HCT116 (cell line): ENCODE results near the gene POU2F3.

Source experiments
- EGR1 ChIP-seq: IDR thresholded peaks from 2 replicates; pipeline ENCODE4 v1.6.1; 2012; ENCODE audit warnings: low read depth
- EZH2 ChIP-seq: fragments of 200-600 bp; sonication (generic); IDR thresholded peaks from 2 replicates; pipeline ENCODE4 v1.6.1; 2017; ENCODE audit warnings: antibody characterized with exemption, mixed run types
- EZH2phosphoT487 ChIP-seq: fragments of 200-600 bp; IDR thresholded peaks from 2 replicates; pipeline ENCODE4 v1.6.1; 2018; ENCODE audit warnings: antibody characterized with exemption, borderline replicate concordance
- POLR2A ChIP-seq: IDR thresholded peaks from 2 replicates; pipeline ENCODE4 v1.7.0; 2011; ENCODE audit warnings: borderline replicate concordance; ENCODE audit not compliant: insufficient read depth, insufficient read length; ENCODE audit errors: extremely low read depth
- POLR2AphosphoS5 ChIP-seq: IDR thresholded peaks from 2 replicates; pipeline ENCODE4 v1.6.1; 2011; ENCODE audit warnings: mild to moderate bottlenecking, low read depth, low read length, moderate library complexity
- RAD21 ChIP-seq: IDR thresholded peaks from 2 replicates; pipeline ENCODE4 v1.6.1; 2012; ENCODE audit warnings: low read depth, mild to moderate bottlenecking
- SP1 ChIP-seq: IDR thresholded peaks from 2 replicates; pipeline ENCODE4 v1.6.1; 2012; ENCODE audit warnings: low read depth
- SRF ChIP-seq: IDR thresholded peaks from 2 replicates; pipeline ENCODE4 v1.6.1; 2012; ENCODE audit warnings: low read depth
- YY1 ChIP-seq: IDR thresholded peaks from 2 replicates; pipeline ENCODE4 v1.6.1; 2011; ENCODE audit warnings: low read length, low read depth, moderate library complexity, mild to moderate bottlenecking; ENCODE audit not compliant: insufficient replicate concordance; ENCODE audit errors: extremely low read depth
- ZNF274 ChIP-seq: fragments of 200-500 bp; sonication (Bioruptor generic); IDR thresholded peaks from 2 replicates; pipeline ENCODE4 v1.6.1; 2014; ENCODE audit warnings: mild to moderate bottlenecking, low read depth, low read length, inconsistent platforms
- TF ChIP-seq, protein P1 (sequence below), 3 experiments: fragments of 200-600 bp in 1 of 3; sonication (generic) in 1 of 3; IDR thresholded peaks in 2 of 3; conservative IDR thresholded peaks in 1 of 3; 2 replicates each; pipeline ENCODE4 v1.5.1; 2012 to 2017; ENCODE audit warnings: low read depth in 2 of 3, low read length in 2 of 3, antibody characterized with exemption in 1 of 3, borderline replicate concordance in 1 of 3, control low read depth in 1 of 3, mild to moderate bottlenecking in 1 of 3, mixed read lengths in 1 of 3, mixed run types in 1 of 3, moderate library complexity in 1 of 3; ENCODE audit not compliant: insufficient read depth in 1 of 3
- TF ChIP-seq, protein P2 (sequence below): IDR thresholded peaks from 2 replicates; pipeline ENCODE4 v1.6.1; 2012
- TF ChIP-seq, protein P3 (sequence below): IDR thresholded peaks from 2 replicates; pipeline ENCODE4 v1.6.1; 2012; ENCODE audit warnings: low read depth
- TF ChIP-seq, protein P4 (sequence below): IDR thresholded peaks from 2 replicates; pipeline ENCODE4 v1.6.1; 2012

DNA sequence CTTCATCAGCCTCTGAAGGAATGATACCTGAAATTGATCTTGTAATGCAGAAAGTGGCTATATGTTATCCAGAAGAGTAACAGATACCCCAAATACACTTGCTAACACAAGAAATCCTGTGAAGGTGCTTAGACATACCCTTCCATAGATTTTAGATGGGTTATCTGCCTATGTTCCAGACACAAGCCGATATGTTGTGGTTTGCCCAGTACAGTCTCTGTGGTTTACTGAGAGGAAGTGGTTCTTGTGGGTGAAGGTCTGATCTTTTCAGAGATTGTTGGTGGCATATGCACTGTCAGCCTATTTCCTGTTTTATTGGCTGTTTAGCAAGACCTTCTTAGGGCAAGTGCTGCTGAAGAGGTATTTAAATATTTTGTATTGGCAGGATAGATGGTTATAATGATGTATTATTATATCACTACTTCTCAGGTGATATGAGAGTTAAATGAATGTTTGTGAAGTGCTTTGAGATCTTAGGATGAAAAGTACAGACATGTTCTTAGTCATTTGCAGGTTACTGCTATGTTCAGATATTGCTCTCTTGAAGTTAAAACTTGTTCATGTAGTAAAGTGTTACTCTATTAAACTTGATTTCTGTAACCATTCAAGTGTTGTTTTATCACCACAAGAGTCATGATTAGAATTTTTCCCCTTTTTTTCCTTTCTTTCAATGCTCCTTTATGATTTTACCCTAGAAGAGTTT lies 104.5 kb downstream of the POU2F3 start:
- TF ChIP-seq, protein P1, sequence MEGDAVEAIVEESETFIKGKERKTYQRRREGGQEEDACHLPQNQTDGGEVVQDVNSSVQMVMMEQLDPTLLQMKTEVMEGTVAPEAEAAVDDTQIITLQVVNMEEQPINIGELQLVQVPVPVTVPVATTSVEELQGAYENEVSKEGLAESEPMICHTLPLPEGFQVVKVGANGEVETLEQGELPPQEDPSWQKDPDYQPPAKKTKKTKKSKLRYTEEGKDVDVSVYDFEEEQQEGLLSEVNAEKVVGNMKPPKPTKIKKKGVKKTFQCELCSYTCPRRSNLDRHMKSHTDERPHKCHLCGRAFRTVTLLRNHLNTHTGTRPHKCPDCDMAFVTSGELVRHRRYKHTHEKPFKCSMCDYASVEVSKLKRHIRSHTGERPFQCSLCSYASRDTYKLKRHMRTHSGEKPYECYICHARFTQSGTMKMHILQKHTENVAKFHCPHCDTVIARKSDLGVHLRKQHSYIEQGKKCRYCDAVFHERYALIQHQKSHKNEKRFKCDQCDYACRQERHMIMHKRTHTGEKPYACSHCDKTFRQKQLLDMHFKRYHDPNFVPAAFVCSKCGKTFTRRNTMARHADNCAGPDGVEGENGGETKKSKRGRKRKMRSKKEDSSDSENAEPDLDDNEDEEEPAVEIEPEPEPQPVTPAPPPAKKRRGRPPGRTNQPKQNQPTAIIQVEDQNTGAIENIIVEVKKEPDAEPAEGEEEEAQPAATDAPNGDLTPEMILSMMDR (IDR thresholded peaks at IDR 0.05 in 2 of 3, conservative IDR thresholded peaks at IDR 0.05 in 1 of 3; ENCODE audit: borderline replicate concordance in 1 of 3, insufficient read depth in 1 of 3, low read depth in 2 of 3, low read length in 2 of 3): no peak
- TF ChIP-seq ZNF274 (no peak), EZH2 (no peak), SP1 (no peak; the same call in 1 of the 2 replicates), POLR2AphosphoS5 (no peak), POLR2A (no peak), EGR1 (no peak), YY1 (no peak), RAD21 (no peak), EZH2phosphoT487 (no peak), SRF (no peak)
- TF ChIP-seq, protein P2, sequence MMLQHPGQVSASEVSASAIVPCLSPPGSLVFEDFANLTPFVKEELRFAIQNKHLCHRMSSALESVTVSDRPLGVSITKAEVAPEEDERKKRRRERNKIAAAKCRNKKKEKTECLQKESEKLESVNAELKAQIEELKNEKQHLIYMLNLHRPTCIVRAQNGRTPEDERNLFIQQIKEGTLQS: no peak
- TF ChIP-seq, protein P3, sequence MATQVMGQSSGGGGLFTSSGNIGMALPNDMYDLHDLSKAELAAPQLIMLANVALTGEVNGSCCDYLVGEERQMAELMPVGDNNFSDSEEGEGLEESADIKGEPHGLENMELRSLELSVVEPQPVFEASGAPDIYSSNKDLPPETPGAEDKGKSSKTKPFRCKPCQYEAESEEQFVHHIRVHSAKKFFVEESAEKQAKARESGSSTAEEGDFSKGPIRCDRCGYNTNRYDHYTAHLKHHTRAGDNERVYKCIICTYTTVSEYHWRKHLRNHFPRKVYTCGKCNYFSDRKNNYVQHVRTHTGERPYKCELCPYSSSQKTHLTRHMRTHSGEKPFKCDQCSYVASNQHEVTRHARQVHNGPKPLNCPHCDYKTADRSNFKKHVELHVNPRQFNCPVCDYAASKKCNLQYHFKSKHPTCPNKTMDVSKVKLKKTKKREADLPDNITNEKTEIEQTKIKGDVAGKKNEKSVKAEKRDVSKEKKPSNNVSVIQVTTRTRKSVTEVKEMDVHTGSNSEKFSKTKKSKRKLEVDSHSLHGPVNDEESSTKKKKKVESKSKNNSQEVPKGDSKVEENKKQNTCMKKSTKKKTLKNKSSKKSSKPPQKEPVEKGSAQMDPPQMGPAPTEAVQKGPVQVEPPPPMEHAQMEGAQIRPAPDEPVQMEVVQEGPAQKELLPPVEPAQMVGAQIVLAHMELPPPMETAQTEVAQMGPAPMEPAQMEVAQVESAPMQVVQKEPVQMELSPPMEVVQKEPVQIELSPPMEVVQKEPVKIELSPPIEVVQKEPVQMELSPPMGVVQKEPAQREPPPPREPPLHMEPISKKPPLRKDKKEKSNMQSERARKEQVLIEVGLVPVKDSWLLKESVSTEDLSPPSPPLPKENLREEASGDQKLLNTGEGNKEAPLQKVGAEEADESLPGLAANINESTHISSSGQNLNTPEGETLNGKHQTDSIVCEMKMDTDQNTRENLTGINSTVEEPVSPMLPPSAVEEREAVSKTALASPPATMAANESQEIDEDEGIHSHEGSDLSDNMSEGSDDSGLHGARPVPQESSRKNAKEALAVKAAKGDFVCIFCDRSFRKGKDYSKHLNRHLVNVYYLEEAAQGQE: no peak
- TF ChIP-seq, protein P4, sequence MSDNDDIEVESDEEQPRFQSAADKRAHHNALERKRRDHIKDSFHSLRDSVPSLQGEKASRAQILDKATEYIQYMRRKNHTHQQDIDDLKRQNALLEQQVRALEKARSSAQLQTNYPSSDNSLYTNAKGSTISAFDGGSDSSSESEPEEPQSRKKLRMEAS: no peak
